Measurements from ENCODE around the gene S100A8.

DNA sequence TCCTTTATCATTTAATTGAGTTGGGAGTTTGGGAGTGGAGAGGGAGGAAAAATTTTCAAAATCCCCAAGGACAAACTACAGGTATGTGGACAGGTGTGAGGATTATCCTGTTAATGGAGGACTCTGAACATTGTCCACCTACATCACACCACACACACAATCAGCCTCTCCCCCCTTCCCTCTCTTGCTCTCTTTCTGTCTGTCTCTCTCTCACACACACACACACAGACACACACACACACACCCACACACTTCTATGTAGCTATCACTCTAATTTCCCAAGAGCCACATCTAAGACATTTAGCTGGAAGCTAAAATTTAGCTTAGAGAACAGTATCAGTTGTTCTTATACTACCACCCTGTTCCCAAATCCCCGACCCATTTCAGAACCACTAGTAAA lies 1.5 kb downstream of the S100A8 start:
- TF ChIP-seq, protein P1, sequence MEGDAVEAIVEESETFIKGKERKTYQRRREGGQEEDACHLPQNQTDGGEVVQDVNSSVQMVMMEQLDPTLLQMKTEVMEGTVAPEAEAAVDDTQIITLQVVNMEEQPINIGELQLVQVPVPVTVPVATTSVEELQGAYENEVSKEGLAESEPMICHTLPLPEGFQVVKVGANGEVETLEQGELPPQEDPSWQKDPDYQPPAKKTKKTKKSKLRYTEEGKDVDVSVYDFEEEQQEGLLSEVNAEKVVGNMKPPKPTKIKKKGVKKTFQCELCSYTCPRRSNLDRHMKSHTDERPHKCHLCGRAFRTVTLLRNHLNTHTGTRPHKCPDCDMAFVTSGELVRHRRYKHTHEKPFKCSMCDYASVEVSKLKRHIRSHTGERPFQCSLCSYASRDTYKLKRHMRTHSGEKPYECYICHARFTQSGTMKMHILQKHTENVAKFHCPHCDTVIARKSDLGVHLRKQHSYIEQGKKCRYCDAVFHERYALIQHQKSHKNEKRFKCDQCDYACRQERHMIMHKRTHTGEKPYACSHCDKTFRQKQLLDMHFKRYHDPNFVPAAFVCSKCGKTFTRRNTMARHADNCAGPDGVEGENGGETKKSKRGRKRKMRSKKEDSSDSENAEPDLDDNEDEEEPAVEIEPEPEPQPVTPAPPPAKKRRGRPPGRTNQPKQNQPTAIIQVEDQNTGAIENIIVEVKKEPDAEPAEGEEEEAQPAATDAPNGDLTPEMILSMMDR (IDR thresholded peaks at IDR 0.05), result no peak
- TF ChIP-seq EP300 (IDR thresholded peaks at IDR 0.05) (no peak), POLR2A (IDR thresholded peaks at IDR 0.05) (no peak)
